Fibroblast of pulmonary artery (primary cell): ENCODE data around the gene NUDCD3.

Source experiments
- DNase-seq: peaks from one replicate; pipeline ENCODE4 v3.0.0-alpha.2; 2010; ENCODE audit warnings: low read depth
- H3K4me3 ChIP-seq: replicated peaks from 2 replicates; pipeline ENCODE4 v1.5.1; 2011; ENCODE audit warnings: low read depth, mild to moderate bottlenecking, control low read depth, low read length, moderate library complexity
- TF ChIP-seq, protein P1 (sequence below): IDR thresholded peaks from 2 replicates; pipeline ENCODE4 v1.5.1; 2011; ENCODE audit warnings: mild to moderate bottlenecking, control low read depth, low read length, inconsistent platforms; ENCODE audit errors: missing control alignments

Gene NUDCD3

GRCh38 chr7:44535348-44536064, 45.0 kb upstream of the NUDCD3 start:
- H3K4me3 ChIP-seq: no peak overlapping the region
- no peak for DNase-seq
- TF ChIP-seq, protein P1, sequence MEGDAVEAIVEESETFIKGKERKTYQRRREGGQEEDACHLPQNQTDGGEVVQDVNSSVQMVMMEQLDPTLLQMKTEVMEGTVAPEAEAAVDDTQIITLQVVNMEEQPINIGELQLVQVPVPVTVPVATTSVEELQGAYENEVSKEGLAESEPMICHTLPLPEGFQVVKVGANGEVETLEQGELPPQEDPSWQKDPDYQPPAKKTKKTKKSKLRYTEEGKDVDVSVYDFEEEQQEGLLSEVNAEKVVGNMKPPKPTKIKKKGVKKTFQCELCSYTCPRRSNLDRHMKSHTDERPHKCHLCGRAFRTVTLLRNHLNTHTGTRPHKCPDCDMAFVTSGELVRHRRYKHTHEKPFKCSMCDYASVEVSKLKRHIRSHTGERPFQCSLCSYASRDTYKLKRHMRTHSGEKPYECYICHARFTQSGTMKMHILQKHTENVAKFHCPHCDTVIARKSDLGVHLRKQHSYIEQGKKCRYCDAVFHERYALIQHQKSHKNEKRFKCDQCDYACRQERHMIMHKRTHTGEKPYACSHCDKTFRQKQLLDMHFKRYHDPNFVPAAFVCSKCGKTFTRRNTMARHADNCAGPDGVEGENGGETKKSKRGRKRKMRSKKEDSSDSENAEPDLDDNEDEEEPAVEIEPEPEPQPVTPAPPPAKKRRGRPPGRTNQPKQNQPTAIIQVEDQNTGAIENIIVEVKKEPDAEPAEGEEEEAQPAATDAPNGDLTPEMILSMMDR: no peak

DNA sequence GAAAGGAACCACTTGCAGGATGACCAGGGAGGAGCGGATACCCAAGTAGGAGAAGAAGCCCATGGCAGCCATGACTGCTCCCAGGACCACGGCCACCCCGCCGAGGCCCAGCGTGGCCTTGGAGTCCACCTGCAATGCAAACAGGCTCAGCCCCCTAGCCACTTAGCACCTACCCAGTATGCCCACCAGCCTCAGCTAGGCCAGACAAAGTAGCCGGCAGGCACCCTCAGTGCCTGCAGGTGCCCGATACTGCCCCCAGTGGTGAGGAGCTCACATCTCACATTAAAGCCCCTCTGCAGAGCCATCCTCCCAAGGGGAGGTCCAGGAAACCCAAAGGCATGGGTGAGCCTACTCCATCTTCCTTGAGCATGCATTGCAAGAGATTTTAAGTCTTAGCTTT, 44.0 kb upstream of the NUDCD3 start:
- TF ChIP-seq, protein P1: peak; percentile 67
- no peak overlapping the region for H3K4me3 ChIP-seq
- DNase-seq: peak; percentile 34

DNA sequence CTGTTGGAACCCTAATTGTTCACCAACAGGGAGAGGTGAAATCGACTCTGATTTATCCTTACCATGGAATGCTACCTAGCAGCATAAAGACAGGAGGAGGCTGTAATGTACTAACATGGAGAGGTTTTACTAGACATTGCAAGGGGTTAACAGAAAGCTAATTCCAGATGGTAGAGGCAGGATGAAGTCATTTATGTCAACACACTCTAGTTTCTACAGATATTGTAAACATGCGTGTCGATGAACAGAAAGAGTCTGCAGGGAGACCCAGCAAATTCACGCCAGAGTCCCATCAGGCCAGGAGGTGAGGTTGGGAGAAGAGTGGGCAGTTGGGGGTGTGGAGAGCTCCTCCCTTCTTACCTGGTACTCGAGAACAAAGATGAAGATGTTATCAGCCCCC, 43.6 kb upstream of the NUDCD3 start:
- H3K4me3 ChIP-seq: no peak overlapping the region
- no peak for DNase-seq
- TF ChIP-seq, protein P1: no peak

DNA sequence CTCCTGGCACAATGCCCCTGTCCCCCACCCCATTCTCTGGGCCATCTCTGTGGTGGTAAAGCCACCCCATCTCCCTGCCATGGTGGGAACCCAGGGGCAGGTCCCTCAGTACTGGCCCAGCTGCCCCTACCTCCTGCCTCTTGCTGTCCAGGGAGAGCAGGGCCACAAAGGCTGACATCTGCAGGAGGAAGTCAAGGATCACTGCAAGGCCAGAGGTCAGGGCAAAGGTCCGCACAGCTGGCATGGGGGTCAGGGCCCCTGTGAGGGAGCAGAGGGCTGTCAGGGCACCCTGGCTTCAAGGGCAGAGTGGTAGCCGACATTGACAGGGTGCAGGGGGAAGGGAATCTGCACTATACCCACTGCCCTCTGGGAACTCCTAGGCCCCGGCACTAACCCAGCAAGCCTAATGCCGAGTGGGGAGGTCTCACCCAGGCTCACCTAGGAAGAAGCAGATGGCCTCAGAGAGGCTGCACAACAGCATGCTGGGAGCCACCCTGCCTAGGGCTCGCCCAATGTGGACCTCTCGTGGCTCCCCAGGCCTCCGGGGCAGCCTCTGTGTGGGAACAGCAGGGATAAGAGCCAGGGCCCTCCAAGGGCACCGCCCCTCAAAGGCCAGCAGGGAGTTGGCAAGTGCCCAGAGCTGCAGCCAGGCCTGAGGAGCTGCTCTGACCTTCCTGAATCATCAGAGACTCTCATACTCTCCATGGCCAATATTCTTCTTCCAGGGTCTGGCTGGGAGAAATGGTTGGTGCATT, 43.0 kb upstream of the NUDCD3 start:
- H3K4me3 ChIP-seq: no peak overlapping the region
- DNase-seq: peak; percentile 7
- TF ChIP-seq, protein P1: no peak

DNA sequence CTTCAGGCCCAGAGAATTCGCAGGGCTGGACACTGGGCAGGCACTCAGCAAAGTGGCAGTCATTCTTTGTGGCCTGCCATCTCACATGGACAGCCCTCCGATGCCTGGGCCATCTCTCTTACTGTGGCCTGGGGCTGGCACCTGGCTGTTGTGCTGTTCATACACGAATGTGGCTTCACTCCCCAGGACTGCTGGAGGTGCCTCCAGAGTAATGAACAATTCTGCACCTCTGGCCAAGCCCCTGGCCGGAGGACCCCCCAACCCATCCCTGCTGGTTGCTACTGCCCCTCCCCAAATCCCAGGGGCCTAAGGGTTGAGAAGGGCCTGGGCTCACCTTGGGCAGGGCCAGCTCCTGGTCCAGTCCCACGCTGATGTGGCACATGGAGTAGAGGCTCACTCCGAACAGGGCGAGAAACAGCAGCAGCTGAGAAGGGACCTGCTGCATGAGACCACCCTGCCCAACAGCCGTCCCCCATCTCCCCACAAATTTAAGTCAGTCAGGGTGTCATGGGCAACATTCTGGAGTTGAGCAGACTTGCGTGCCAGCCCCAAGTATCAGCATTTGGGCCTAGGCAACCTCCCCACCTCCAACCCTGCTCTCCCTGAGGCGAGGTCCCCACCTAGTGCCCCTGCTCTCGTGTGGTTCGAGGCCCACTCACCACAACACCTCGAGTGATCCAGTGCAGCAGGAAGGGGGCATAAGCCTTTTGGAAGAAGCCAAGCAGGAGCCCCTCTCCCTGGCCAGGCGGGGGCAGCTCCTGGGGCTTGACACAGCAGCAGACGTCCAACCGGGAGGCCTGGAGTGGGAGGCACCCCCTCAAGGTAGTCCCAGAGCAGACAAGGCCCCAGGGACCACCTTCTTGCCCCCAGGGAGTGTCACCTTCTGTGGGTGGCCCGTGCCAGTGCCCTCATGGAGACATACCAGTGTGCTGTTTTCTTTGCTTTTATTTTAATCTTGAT, 41.2 kb upstream of the NUDCD3 start:
- TF ChIP-seq, protein P1: no peak
- no peak for DNase-seq
- H3K4me3 ChIP-seq: no peak overlapping the region

- H3K4me3 ChIP-seq: no peak overlapping the region
- TF ChIP-seq, protein P1: no peak
- no peak for DNase-seq
Measured at GRCh38 chr7:44530990-44531389, 40.5 kb upstream of the NUDCD3 start.
